GM10266 (cell line): ENCODE data around the gene SAMD15.
A peak's percentile ranks its signal among the peaks of the same experiment; 100 is the strongest.
"Not testable (repeated sequence)": the region's sequence is repeated elsewhere in the genome, so short reads cannot be mapped to it uniquely, and the experiment has no call there.

Experiments used
- DNase-seq: peaks from one replicate; pipeline ENCODE4 v3.0.0; 2012; ENCODE audit errors: extremely low spot score
- TF ChIP-seq, protein P1 (sequence below): IDR thresholded peaks from 2 replicates; pipeline ENCODE4 v1.5.1; 2012; ENCODE audit warnings: mild to moderate bottlenecking, low read depth; ENCODE audit not compliant: control insufficient read depth, insufficient read depth; ENCODE audit errors: missing control alignments

Gene SAMD15

DNA sequence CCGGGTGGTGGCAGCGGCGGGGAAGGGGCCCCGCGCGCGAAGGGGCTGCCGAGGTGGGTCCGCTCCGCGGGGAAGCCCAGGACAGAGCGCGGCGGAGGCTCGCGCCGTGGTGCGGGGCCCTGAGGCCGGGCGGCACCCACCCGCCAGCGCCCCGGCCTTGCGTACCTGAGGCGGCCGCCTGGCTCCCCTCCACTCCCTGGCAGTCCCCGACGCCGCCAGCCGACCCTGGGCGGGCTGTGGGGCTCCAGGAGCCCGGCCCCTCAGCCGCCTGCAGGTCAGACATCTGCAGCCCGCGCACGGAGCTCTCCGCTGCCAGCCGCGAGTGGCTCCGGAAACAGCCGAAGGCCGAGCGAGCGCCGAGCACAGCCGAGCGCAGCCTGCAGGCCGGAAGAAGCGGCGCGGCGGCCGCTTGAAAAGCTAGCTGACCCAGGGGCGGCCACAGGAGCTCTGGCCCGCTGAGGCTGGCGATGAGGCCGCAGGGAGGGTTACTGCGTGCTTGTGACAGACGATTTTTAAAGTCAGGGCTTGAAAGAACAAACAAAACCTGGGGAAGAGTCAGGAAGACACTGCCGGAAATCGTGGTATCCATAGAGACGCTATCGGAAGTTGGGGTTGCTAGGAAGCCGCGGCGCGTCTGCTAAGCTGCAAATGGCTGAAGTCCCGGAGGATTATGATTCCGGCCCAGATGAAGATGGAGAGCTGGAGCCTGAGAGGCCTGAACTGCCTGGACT, at the start of gene SAMD15, which contains the start of gene TMED8:
Gene SAMD15 (plus strand): TSS at position 609 of the 731 bp plus-strand sequence. CDS start 40 bp downstream, at position 649.
Gene TMED8 (minus strand): TSS at position 324 of the 731 bp plus-strand sequence. CDS start 41 bp downstream, at position 283.
- TF ChIP-seq, protein P1, sequence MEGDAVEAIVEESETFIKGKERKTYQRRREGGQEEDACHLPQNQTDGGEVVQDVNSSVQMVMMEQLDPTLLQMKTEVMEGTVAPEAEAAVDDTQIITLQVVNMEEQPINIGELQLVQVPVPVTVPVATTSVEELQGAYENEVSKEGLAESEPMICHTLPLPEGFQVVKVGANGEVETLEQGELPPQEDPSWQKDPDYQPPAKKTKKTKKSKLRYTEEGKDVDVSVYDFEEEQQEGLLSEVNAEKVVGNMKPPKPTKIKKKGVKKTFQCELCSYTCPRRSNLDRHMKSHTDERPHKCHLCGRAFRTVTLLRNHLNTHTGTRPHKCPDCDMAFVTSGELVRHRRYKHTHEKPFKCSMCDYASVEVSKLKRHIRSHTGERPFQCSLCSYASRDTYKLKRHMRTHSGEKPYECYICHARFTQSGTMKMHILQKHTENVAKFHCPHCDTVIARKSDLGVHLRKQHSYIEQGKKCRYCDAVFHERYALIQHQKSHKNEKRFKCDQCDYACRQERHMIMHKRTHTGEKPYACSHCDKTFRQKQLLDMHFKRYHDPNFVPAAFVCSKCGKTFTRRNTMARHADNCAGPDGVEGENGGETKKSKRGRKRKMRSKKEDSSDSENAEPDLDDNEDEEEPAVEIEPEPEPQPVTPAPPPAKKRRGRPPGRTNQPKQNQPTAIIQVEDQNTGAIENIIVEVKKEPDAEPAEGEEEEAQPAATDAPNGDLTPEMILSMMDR: peak; percentile 31
- DNase-seq: peak; percentile 93

DNA sequence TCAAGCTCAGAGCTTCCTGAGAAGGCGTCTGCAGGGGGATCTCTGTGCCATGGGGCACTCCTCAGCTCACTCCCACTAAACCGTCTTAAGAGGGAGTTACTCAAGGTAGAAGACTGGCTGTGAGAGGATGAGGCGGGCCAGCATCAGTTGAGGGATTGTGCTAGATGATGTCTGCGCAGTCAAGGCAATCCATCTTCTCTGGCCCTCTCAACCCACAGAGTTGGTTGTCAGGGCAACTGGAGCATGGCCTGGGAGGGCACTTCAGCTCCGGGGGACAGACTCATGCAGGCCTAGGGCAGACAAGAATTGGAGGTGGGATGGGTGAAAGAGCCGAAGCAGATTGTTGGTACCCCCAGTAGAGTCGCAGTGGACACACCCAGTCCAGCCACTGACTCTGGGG, 47.3 kb upstream of the SAMD15 start:
- no peak for DNase-seq
- TF ChIP-seq, protein P1: no peak

DNA sequence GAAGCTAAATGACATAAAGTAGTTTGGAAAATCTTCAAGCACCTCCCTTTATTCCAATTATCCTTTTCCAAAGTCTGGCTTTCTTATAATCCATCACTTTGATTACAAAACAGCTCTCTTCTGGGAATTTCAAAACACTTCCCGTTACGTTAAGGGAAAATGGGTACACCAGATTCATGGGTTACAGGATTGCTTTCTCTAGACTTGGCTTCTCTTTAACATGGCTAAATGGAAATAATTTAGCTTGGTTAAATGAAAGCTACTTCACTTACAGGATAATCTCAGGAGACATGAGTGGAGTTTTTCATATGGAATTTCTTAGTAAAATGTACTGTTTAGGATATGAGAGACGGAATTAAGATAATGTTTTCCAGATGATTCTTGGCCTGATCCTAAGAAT, 41.6 kb upstream of the SAMD15 start:
- TF ChIP-seq, protein P1: no peak
- DNase-seq: no peak

DNA sequence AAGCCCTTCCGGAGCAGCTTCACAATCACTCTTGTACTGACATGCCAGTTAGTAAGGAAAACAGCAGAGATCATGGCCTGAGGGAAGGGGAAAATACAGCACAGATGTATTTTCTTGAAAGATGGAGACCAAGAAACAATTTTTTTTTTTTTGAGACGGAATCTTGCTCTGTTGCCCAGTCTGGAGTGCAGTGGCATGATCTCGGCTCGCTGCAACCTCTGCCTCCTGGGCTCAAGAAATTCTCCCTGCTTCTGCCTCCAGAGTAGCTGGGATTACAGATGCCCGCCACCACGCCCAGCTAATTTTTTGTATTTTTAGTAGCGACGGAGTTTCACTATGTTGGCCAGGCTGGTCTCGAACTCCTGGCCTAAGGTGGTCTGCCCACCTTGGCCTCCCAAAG, 39.9 kb upstream of the SAMD15 start:
- DNase-seq: not testable (repeated sequence)

DNA sequence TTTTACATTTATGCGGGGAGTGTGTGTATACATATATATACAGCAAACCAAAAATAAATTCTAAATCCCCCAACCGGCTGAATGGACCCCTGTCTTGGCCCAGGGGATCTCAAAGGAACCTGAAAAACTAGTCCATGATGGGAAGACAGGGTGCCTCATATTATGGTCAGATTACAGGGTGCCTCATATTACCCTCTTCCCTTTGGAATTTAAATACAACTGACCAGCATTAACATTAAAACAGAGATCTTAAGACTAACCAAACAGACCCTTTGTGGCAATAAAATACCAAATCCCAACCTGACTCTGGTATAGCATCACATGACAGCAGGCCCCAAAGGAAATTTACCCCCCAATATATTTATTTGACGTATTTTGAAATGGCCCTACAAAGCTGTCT, 39.3 kb upstream of the SAMD15 start:
- DNase-seq: no peak
- TF ChIP-seq, protein P1: no peak

DNA sequence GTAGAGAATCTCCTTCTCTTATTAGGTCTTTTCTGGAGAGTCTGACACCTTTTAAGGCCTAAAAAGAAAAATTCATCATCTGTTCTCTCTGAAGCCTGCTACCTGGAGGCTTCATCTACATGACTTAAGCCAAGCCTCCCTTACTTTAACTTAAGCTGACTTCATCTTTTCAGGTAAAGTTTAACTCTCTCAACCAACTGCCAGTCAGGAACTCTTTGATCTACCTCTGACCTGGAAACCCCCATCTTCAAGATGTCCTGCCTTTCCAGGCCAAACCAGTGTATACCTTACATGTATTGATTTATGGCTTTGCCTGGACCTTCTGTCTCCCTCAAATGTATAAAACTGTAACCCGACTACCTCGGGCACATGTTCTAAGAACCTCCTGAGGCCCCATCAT, 38.9 kb upstream of the SAMD15 start:
- TF ChIP-seq, protein P1: no peak
- no peak for DNase-seq

DNA sequence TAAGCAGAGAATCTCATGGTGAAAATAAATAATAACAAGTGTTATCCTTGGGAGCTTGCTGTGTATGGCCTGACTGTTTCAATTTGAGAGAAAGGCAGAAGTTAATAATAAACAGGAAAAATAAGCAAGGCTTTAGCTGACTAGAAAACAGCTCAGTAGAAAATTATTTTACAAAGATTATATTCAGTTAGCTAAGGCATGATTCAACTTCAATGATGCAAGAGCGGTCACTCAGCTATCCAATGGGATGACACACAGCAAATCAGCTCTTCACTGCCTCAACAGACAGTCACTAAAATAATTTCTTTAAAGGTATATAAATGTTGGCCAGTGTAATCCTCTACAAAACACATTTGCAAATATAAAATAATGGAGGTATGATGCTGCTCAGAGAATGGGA, 37.8 kb upstream of the SAMD15 start:
- TF ChIP-seq, protein P1: no peak
- no peak for DNase-seq
